Head of caudate nucleus (tissue), 42 donors: ENCODE measurements around the gene NANOG.
A peak's percentile ranks its signal among the peaks of the same experiment; 100 is the strongest.
"Not testable (repeated sequence)": the region's sequence is repeated elsewhere in the genome, so short reads cannot be mapped to it uniquely, and the experiment has no call there.

Source experiments
- DNase-seq, 42 donors: peaks; one replicate each; pipeline versions ENCODE4 v3.0.0 to v3.0.0-alpha.2; 2020 to 2021; ENCODE audit warnings: mixed read lengths in 7 of 42
- intact Hi-C: fragments of 100-400 bp; cut with DNase I; formaldehyde crosslinking; loops from one replicate; pipeline ENCODE4 v1.15.0; 2022

NANOG gene

DNA sequence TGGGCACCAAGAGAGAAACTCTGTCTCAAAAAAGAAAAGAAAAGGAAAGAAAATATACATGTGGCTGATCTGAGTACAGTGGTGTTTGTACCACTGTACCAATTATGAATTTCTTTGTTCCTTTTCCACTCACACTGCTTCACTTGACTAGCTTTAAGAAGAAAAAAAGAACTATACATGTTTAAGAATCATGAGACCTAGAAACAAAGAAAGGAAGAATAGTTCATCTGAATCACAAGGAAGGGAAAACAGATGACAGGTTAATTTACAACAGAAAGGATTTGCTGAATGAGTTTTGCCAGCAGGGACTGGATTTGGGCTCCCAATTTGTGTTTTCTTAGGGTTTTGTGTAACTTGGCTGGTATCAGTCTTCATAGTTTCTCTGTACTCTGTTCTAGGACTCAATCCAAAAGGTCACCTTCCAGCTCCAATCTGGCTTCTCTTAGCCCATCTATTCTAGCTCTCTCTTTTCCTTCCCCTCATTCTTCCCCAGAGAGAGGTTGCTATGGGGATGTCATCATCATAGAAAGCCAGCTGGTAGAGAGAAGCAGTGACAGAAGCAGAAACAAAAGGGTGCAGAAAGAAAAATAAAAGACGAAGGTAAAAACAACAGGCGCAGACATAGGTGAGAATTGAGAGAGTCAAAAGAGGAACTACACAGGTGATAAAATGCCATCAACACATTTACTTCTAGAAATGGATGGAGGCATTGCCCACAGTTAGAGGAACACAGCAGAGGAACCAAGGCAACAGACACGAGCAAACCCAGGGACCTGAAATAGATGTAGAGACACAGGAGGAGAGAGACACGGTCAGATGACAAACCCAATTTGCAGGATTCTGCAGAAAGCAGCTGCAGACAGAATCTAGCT, 58.3 kb downstream of the NANOG start:
- peak in 1 of 42 donors; percentile 17 for DNase-seq

DNA sequence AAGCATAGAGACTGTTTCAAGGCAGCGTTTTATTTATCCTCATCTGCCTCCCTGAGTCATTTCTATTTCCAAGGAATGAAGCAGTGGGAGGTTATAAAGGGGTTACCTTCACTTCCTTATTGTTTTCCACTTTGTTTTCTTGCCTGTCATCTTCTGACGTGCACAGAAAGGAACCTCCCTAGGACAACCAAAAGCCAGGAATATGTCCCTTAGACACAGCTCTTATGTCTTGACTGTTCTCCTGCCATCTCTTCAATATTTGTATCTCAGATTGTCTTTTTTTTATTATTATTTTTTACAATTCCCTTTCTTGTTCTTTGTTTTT, 58.9 kb downstream of the NANOG start:
- DNase-seq, intact Hi-C loops: not testable (repeated sequence)

More for the DNA sequence above, 58.3 kb downstream of the NANOG start:
- intact Hi-C loops, result not testable (repeated sequence)
